B cell (primary cell): ENCODE results near the gene ZC3H18.

Source experiments
- CTCF ChIP-seq: fragments of 200-600 bp; IDR thresholded peaks from one replicate; pipeline ENCODE4 v1.8.0; 2022; ENCODE audit warnings: antibody characterized with exemption, mild to moderate bottlenecking
- EZH2 ChIP-seq: IDR thresholded peaks from 2 replicates; pipeline ENCODE4 v1.6.1; 2012; ENCODE audit warnings: borderline replicate concordance, low read depth, mild to moderate bottlenecking, moderate library complexity, low read length; ENCODE audit not compliant: insufficient read depth, poor library complexity, severe bottlenecking

GRCh38 chr16:88654363-88655052, 84.3 kb downstream of the ZC3H18 start:
- no peak for TF ChIP-seq CTCF
- no peak for TF ChIP-seq EZH2
